Heart left ventricle (tissue), 16 donors: Measurements from ENCODE around the gene NFASC. TPM values are rescaled to one million over a fixed set of nuclear protein-coding genes. Genes with fewer than 3 reads are reported as not detected.

Experiments
- ATAC-seq, 4 donors: fragments of 200-7000 bp; cut with Tn5 transposase; one replicate each; pipeline ENCODE4 v1.9.1; 2020 to 2022; ENCODE audit warnings: moderate library complexity in 4 of 4, mild to moderate bottlenecking in 3 of 4, moderate number of reproducible peaks in 1 of 4
- DNase-seq, 5 donors: peaks; one replicate each; pipeline ENCODE4 v3.0.0-alpha.2; 2020
- H3K27ac ChIP-seq, 12 donors: fragments of 200-600 bp; sonication (generic) in 4 of 12; one replicate each; pipeline versions ENCODE4 v1.5.0 to v1.8.0; 2016 to 2022; ENCODE audit warnings: mild to moderate bottlenecking in 2 of 12
- H3K27me3 ChIP-seq, 9 donors: fragments of 200-600 bp; sonication (generic) in 2 of 9; one replicate each; pipeline versions ENCODE4 v1.5.1 to v1.8.0; 2016 to 2022; ENCODE audit warnings: mild to moderate bottlenecking in 3 of 9
- H3K36me3 ChIP-seq, 9 donors: fragments of 200-600 bp; sonication (generic) in 2 of 9; one replicate each; pipeline versions ENCODE4 v1.5.0 to v1.8.0; 2018 to 2022; ENCODE audit warnings: mild to moderate bottlenecking in 2 of 9
- H3K4me1 ChIP-seq, 12 donors: fragments of 200-600 bp; sonication (generic) in 4 of 12; one replicate each; pipeline versions ENCODE4 v1.5.0 to v1.8.0; 2016 to 2022; ENCODE audit warnings: mild to moderate bottlenecking in 3 of 12
- H3K4me3 ChIP-seq, 12 donors: fragments of 200-600 bp; sonication (generic) in 4 of 12; one replicate each; pipeline versions ENCODE4 v1.5.0 to v1.8.0; 2017 to 2022; ENCODE audit warnings: mild to moderate bottlenecking in 9 of 12, moderate library complexity in 4 of 12
- H3K9me3 ChIP-seq, 12 donors: fragments of 200-600 bp; sonication (generic) in 4 of 12; one replicate each; pipeline versions ENCODE4 v1.5.0 to v1.8.0; 2016 to 2022; ENCODE audit warnings: mild to moderate bottlenecking in 1 of 12
- POLR2A ChIP-seq, 2 donors: fragments of 450-650 bp; IDR thresholded peaks; one replicate each; pipeline ENCODE4 v1.6.1; 2017; ENCODE audit warnings: antibody characterized with exemption in 2 of 2, mild to moderate bottlenecking in 2 of 2, moderate library complexity in 2 of 2
- WGBS, 4 donors: extraction: QIAGEN DNeasy Blood & Tissue Kit in 2 of 4; methylation state at CpG; one replicate each; pipeline versions ENCODE4 v1.1.5 to v1.1.7; 2013 to 2018; 5-methylcytosine and 5-hydroxymethylcytosine counted together
- intact Hi-C, 10 donors: fragments of 100-400 bp; cut with DNase I; formaldehyde crosslinking; loops; one replicate each; pipeline versions ENCODE4 v1.11.1 to v1.14.2; 2022
- polyA plus RNA-seq, 2 donors: library from polyadenylated mRNA; stranded (reverse); fragments of 200-250 nt; gene quantifications; one replicate each; pipeline ENCODE4 v1.2.3, GENCODE V29; 2013
- total RNA-seq, 9 donors: library from RNA; depleted of rRNA in 2 of 9; stranded (reverse); fragments of >200 nt in 2 of 9; fragmentation: NEBNext Ultra II Directional in 3 of 9; extraction: Animal tissue kit (Norgen Biotek cat#: 25700) in 3 of 9; gene quantifications; one replicate each; pipeline versions ENCODE4 v1.1.0 to v1.2.4, GENCODE V29; 2016 to 2023
- TF ChIP-seq, protein P1 (sequence below), 12 donors: fragments of 200-600 bp; sonication (generic) in 4 of 12; IDR thresholded peaks; one replicate each; pipeline versions ENCODE4 v1.5.0 to v1.8.0; 2018 to 2022; ENCODE audit warnings: antibody characterized with exemption in 12 of 12, mild to moderate bottlenecking in 5 of 12
- donor health status: ischemic (EF 13 %, LVEDD 7.1; RV severe dilation, severe dysfunction).
- donor health status: healthy with polysubstance abuse.
- donor health status: DM: no; HTN: yes; CAD: no.
- donor health status: DM: no; HTN: no; CAD: no.
- donor health status: ischemic (EF 25% LVEDD 6.9; RV normal size, moderate dysfunction).
- donor health status: ischemic (EF 25% LVEDD 5.7; RV mildly dilated, moderate dysfunction).
- donor health status: healthy.
- donor health status: DM: yes; HTN: yes; CAD: no.
- donor health status: ischemic (EF 35%, LVEDD 5.7; RV mildly dilated, moderate dysfunction).
- donor health status: nonischemic (EF 11% LVEDD 7.7; RV severe dilation, severe dysfunction).
- donor health status: DM: yes; HTN: yes; CAD: no.
- donor health status: PGD.
- donor health status: ischemic (EF 29% LVEDD 5.4; RV normal size, mild dysfunction).
- donor health status: nonischemic (EF 23%, LVEDD 6.1; RV moderate dilation, normal function).

NFASC gene
- total and polyA plus RNA-seq, 11 donors = 2.5 to 14.6 (median 10.3) TPM

DNA sequence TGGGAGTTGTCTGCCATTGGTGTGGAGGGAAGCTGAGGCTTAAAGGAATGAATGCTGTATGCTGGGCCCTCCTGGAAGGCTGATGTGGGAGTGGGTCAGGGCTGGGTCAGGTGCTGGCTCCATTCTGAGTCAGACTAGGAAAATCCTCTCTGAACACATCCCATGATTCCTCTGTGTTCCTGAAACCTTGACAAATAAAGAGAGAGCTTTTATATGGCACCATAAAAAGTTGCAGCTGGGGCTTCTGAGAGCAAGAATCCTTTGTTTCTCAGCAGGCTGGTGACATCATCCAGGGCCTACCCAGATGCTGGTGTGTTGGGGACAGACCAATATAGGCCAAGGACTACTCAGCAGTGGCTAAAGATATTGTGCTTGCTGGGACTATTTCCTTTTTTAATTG, 27.8 kb upstream of the NFASC start:
- TF ChIP-seq, protein P1, sequence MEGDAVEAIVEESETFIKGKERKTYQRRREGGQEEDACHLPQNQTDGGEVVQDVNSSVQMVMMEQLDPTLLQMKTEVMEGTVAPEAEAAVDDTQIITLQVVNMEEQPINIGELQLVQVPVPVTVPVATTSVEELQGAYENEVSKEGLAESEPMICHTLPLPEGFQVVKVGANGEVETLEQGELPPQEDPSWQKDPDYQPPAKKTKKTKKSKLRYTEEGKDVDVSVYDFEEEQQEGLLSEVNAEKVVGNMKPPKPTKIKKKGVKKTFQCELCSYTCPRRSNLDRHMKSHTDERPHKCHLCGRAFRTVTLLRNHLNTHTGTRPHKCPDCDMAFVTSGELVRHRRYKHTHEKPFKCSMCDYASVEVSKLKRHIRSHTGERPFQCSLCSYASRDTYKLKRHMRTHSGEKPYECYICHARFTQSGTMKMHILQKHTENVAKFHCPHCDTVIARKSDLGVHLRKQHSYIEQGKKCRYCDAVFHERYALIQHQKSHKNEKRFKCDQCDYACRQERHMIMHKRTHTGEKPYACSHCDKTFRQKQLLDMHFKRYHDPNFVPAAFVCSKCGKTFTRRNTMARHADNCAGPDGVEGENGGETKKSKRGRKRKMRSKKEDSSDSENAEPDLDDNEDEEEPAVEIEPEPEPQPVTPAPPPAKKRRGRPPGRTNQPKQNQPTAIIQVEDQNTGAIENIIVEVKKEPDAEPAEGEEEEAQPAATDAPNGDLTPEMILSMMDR (IDR thresholded peaks at IDR 0.05) = no peak
- TF ChIP-seq POLR2A (IDR thresholded peaks at IDR 0.05) = no peak
- Histone ChIP-seq H3K36me3 (no peaks in the 10 kb centered on the region), H3K4me3 (no peak overlapping the region), H3K27ac (peak overlapping the region in 4 of 12 donors; percentile 19 to 35 (median 30)), H3K9me3 (no peaks in the 10 kb centered on the region), H3K4me1 (peaks cover 0 to 18% (median 0%) of the 10 kb centered on the region in 12 donors), H3K27me3 (no peaks in the 10 kb centered on the region)
- intact Hi-C loops = no loop called here
- ATAC-seq = peak in 2 of 4 donors; percentile 33 to 51
- DNase-seq = no peak

GRCh38 chr1:204846546-204846945, 24.1 kb upstream of the NFASC start:
- 75 to 100% (median 90%) methylated on average over 2 to 3 of the region's 3 CpGs for WGBS, 4 donors
- DNase-seq = no peak
- Histone ChIP-seq H3K4me3 (no peak overlapping the region), H3K36me3 (no peaks in the 10 kb centered on the region), H3K4me1 (peaks cover 0 to 24% (median 0%) of the 10 kb centered on the region in 12 donors), H3K27me3 (no peaks in the 10 kb centered on the region), H3K27ac (no peak overlapping the region), H3K9me3 (no peaks in the 10 kb centered on the region)
- intact Hi-C loops = no loop called here
- no peak for ATAC-seq
- TF ChIP-seq POLR2A (IDR thresholded peaks at IDR 0.05) = no peak
- TF ChIP-seq, protein P1 (IDR thresholded peaks at IDR 0.05) = no peak

DNA sequence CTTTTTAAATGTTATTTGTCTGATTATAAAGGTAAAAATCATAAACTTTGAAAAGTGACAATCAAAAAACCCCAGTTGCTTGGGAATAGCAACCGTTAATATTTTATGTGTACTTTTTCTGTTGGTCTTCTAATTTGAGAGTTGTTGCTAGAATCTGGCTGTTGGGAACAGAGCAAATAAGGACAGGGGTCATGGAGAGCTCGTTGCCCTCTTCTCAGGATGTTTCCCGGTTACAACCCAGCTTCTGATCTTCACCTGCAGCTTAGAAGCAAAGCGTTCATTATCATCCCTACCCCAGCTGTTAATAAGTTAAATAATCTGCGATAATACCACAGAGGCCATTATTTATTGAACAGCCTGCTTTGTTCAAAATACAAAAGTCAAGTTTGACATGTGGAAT, 22.1 kb upstream of the NFASC start:
- intact Hi-C loops = no loop called here
- peaks cover 0 to 9% (median 0%) of the 10 kb centered on the region in 12 donors for H3K4me1 ChIP-seq
- no peaks in the 10 kb centered on the region for H3K9me3 ChIP-seq
- H3K4me3 ChIP-seq = no peak overlapping the region
- DNase-seq = no peak
- 79 to 84% (median 81%) methylated on average over 5 of the region's 5 CpGs for WGBS, 4 donors
- H3K36me3 ChIP-seq = no peaks in the 10 kb centered on the region
- no peak overlapping the region for H3K27ac ChIP-seq
- TF ChIP-seq POLR2A (IDR thresholded peaks at IDR 0.05) = no peak
- TF ChIP-seq, protein P1 (IDR thresholded peaks at IDR 0.05) = no peak
- ATAC-seq = no peak
- no peaks in the 10 kb centered on the region for H3K27me3 ChIP-seq

GRCh38 chr1:204852854-204853253, 17.8 kb upstream of the NFASC start:
- no peak overlapping the region for H3K27ac ChIP-seq
- intact Hi-C loops = no loop called here
- H3K9me3 ChIP-seq = no peaks in the 10 kb centered on the region
- no peak overlapping the region for H3K4me3 ChIP-seq
- no peak for DNase-seq
- H3K4me1 ChIP-seq = peaks cover 0 to 9% (median 0%) of the 10 kb centered on the region in 12 donors
- H3K36me3 ChIP-seq = no peaks in the 10 kb centered on the region
- no peak for TF ChIP-seq POLR2A (IDR thresholded peaks at IDR 0.05)
- TF ChIP-seq, protein P1 (IDR thresholded peaks at IDR 0.05) = no peak
- 75 to 88% (median 81%) methylated on average over 1 to 2 of the region's 2 CpGs for WGBS, 4 donors
- no peak for ATAC-seq
- H3K27me3 ChIP-seq = no peaks in the 10 kb centered on the region
